Endodermal cell (in vitro differentiated cells): ENCODE measurements around the gene CDC42EP3. TPM values are rescaled to one million over a fixed set of nuclear protein-coding genes. Genes with fewer than 3 reads are reported as not detected.

Source experiments
- DNase-seq: peaks from one replicate; pipeline ENCODE4 v3.0.0-alpha.2; 2017
- H3K27ac ChIP-seq: 2 replicates; pipeline ENCODE4 v1.5.1; 2013; ENCODE audit warnings: mild to moderate bottlenecking, low read depth, low read length, moderate library complexity
- H3K27me3 ChIP-seq: 2 replicates; pipeline ENCODE4 v1.6.1; 2013; ENCODE audit warnings: mild to moderate bottlenecking, low read length, moderate library complexity; ENCODE audit not compliant: insufficient read depth, control insufficient read depth, poor library complexity, severe bottlenecking
- H3K36me3 ChIP-seq: 2 replicates; pipeline ENCODE4 v1.7.0; 2013; ENCODE audit warnings: mild to moderate bottlenecking, low read length, moderate library complexity; ENCODE audit not compliant: control insufficient read depth, insufficient read depth
- H3K4me1 ChIP-seq: one replicate; pipeline ENCODE4 v1.7.0; 2013; ENCODE audit warnings: low read length; ENCODE audit not compliant: control insufficient read depth, insufficient read depth
- H3K4me3 ChIP-seq: 2 replicates; pipeline ENCODE4 v1.5.1; 2013; ENCODE audit warnings: mild to moderate bottlenecking, low read length, moderate library complexity
- H3K9ac ChIP-seq: 2 replicates; pipeline ENCODE4 v1.6.1; 2013; ENCODE audit warnings: mild to moderate bottlenecking, low read length, moderate library complexity; ENCODE audit not compliant: poor library complexity, severe bottlenecking; ENCODE audit errors: extremely low read depth
- H3K9me3 ChIP-seq: 2 replicates; pipeline ENCODE4 v1.6.1; 2013; ENCODE audit warnings: mild to moderate bottlenecking, low read length, moderate library complexity; ENCODE audit not compliant: control insufficient read depth
- H3K27ac Mint-ChIP-seq: 2 replicates; pipeline ENCODE4 v1.8.0; 2020; ENCODE audit warnings: mixed read lengths
- H3K27me3 Mint-ChIP-seq: 2 replicates; pipeline ENCODE4 v1.8.0; 2021; ENCODE audit warnings: mild to moderate bottlenecking, mixed read lengths; ENCODE audit not compliant: insufficient read depth
- H3K36me3 Mint-ChIP-seq: 2 replicates; pipeline ENCODE4 v1.8.0; 2020; ENCODE audit warnings: low read depth, mixed read lengths
- H3K4me1 Mint-ChIP-seq: 2 replicates; pipeline ENCODE4 v1.8.0; 2020; ENCODE audit warnings: mixed read lengths
- H3K4me3 Mint-ChIP-seq: 2 replicates; pipeline ENCODE4 v1.8.0; 2020; ENCODE audit warnings: mild to moderate bottlenecking, moderate library complexity, mixed read lengths
- H3K9me3 Mint-ChIP-seq: 2 replicates; pipeline ENCODE4 v1.8.0; 2020; ENCODE audit warnings: mild to moderate bottlenecking, mixed read lengths
- CTCF ChIP-seq: fragments of 200-600 bp; sonication (generic); conservative IDR thresholded peaks from 2 replicates; pipeline ENCODE4 v1.5.0; 2021; ENCODE audit warnings: antibody characterized with exemption, mild to moderate bottlenecking
- WGBS, 2 experiments: methylation state at CpG; one replicate each; pipeline versions ENCODE4 v1.1.5 to v1.1.7; 2013; ENCODE audit warnings: missing lambda C conversion rate in 2 of 2, mixed read lengths in 1 of 2; ENCODE audit not compliant: insufficient coverage in 1 of 2, insufficient read length in 1 of 2; 5-methylcytosine and 5-hydroxymethylcytosine counted together
- total RNA-seq, 2 donors: library from RNA; stranded (reverse); fragmentation: NEBNext Ultra II Directional in 1 of 2; extraction: Animal tissue kit (Norgen Biotek cat#: 25700) in 1 of 2; gene quantifications; 2 replicates in 1 of 2; 3 replicates in 1 of 2; pipeline ENCODE4 v1.2.1, GENCODE V29; 2021

The CDC42EP3 gene
- total RNA-seq, 2 donors from 2014 or later: 26.4 to 30.2 TPM

- WGBS, 2 experiments: 92 to 93% methylated on average over 2 to 3 of the region's 3 CpGs
Measured at GRCh38 chr2:37638973-37639372, 32.5 kb downstream of the CDC42EP3 start.

GRCh38 chr2:37637985-37638384 is 33.5 kb downstream of the CDC42EP3 start:
- DNase-seq: no peak
- Mint-ChIP-seq H3K9me3 (peaks cover 6% of the 10 kb centered on the region), H3K27me3 (peaks cover 49% of the 10 kb centered on the region), H3K36me3 (peaks cover 15% of the 10 kb centered on the region), H3K27ac (no peak overlapping the region), H3K4me1 (peaks cover 32% of the 10 kb centered on the region), H3K4me3 (no peak overlapping the region)
- Histone ChIP-seq H3K4me1 (peaks cover 3% of the 10 kb centered on the region), H3K36me3 (peaks cover 18% of the 10 kb centered on the region), H3K4me3 (no peak overlapping the region), H3K9ac (no peak overlapping the region), H3K27ac (no peak overlapping the region), H3K9me3 (no peaks in the 10 kb centered on the region), H3K27me3 (peaks cover 5% of the 10 kb centered on the region)
- 94% methylated on average over 1 of the region's 2 CpGs; no CpG with 5 or more reads in 1 of the 2 experiments for WGBS, 2 experiments
- TF ChIP-seq CTCF: no peak

More at GRCh38 chr2:37638973-37639372, 32.5 kb downstream of the CDC42EP3 start:
- Histone ChIP-seq H3K27me3 (peaks cover 5% of the 10 kb centered on the region), H3K4me1 (peaks cover 9% of the 10 kb centered on the region), H3K36me3 (peaks cover 26% of the 10 kb centered on the region), H3K9ac (no peak overlapping the region), H3K27ac (no peak overlapping the region), H3K4me3 (no peak overlapping the region), H3K9me3 (no peaks in the 10 kb centered on the region)
- TF ChIP-seq CTCF: no peak
- no peak overlapping the region for H3K27ac Mint-ChIP-seq
- peaks cover under 1% of the 10 kb centered on the region for H3K9me3 Mint-ChIP-seq
- peaks cover 42% of the 10 kb centered on the region for H3K4me1 Mint-ChIP-seq
- H3K36me3 Mint-ChIP-seq: peaks cover 24% of the 10 kb centered on the region
- peaks cover 49% of the 10 kb centered on the region for H3K27me3 Mint-ChIP-seq
- no peak overlapping the region for H3K4me3 Mint-ChIP-seq
- no peak for DNase-seq

DNA sequence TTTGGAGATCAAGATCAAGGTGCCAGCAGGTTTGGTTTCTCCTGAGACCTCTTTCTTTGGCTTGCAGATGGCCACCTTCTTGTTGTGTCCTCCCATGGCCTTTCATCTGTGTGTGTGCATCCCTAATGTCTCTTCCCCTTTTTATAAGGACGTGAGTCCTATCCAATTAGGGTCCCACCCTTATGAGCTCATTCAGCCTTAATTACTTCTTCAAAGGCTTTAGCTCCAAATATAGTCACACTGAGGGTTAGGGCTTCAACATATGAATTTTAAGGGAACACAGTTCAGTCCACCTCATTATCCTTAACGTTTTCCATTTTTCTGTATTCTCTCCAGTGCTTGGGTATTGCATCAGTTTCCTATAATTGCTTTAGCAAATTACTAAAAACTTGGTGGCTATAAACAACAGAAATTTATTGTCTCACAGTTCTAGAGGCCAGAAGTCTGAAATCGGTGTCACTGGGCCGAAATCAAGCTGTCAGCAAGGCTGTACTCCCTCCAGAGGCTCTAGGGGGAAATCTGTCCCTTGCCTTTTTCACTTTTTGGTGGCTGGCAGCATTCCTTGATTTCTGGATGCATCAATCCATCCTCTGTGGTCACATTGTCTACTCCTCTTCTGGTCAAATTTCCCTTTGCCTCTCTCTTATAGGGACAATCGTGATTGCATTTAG is 34.1 kb downstream of the CDC42EP3 start:
- Mint-ChIP-seq H3K4me1 (peaks cover 30% of the 10 kb centered on the region), H3K27me3 (peaks cover 53% of the 10 kb centered on the region), H3K9me3 (peaks cover 6% of the 10 kb centered on the region), H3K4me3 (no peak overlapping the region), H3K36me3 (peaks cover 15% of the 10 kb centered on the region), H3K27ac (no peak overlapping the region)
- TF ChIP-seq CTCF: peak; percentile 56
- Histone ChIP-seq H3K27me3 (peaks cover 5% of the 10 kb centered on the region), H3K36me3 (peaks cover 14% of the 10 kb centered on the region), H3K4me3 (no peak overlapping the region), H3K9ac (no peak overlapping the region), H3K9me3 (no peaks in the 10 kb centered on the region), H3K27ac (no peak overlapping the region), H3K4me1 (no peaks in the 10 kb centered on the region)
- no peak for DNase-seq
- WGBS, 2 experiments: 87 to 89% methylated on average over 5 of the region's 5 CpGs
